ENCODE data around the gene IFFO2. TPM values are rescaled to one million over a fixed set of nuclear protein-coding genes. Genes with fewer than 3 reads are reported as not detected.

Gene IFFO2
- total RNA-seq, 1 donor from 2014 or later, result 34.6 TPM

- Histone ChIP-seq H3K27me3 (no peaks in the 10 kb centered on the region), H3K27ac (peak overlapping the region; percentile 98), H3K4me1 (peaks cover 66% of the 10 kb centered on the region), H3K36me3 (peaks cover 0 to 9% of the 10 kb centered on the region in 2 donors), H3K4me3 (peak overlapping the region in 1 of 2 donors; percentile 6), H3K9me3 (no peaks in the 10 kb centered on the region)
- TF ChIP-seq POLR2A (IDR thresholded peaks at IDR 0.05) (no peak), POLR2AphosphoS5 (IDR thresholded peaks at IDR 0.05; ENCODE audit: insufficient read depth in 1 of 2, low read depth in 1 of 2) (no peak), CTCF (IDR thresholded peaks at IDR 0.05) (no peak)
- intact Hi-C loops (cut with DNase I), result loop anchor here (5.0 kb wide), 1 partner anchor 34 kb away; the partner anchor contains the start of gene IFFO2
- DNase-seq (ENCODE audit: extremely low spot score in 2 of 2), result no peak
These were observed 33.4 kb downstream of the IFFO2 start for GRCh38 chr1:18922848-18923755.

- H3K27me3 ChIP-seq, result no peaks in the 10 kb centered on the region
- intact Hi-C loops (cut with DNase I), result loop anchor here (5.0 kb wide), 1 partner anchor 35 kb away; the partner anchor contains the start of gene IFFO2
These were observed 34.2 kb downstream of the IFFO2 start for GRCh38 chr1:18922319-18922726.

DNA sequence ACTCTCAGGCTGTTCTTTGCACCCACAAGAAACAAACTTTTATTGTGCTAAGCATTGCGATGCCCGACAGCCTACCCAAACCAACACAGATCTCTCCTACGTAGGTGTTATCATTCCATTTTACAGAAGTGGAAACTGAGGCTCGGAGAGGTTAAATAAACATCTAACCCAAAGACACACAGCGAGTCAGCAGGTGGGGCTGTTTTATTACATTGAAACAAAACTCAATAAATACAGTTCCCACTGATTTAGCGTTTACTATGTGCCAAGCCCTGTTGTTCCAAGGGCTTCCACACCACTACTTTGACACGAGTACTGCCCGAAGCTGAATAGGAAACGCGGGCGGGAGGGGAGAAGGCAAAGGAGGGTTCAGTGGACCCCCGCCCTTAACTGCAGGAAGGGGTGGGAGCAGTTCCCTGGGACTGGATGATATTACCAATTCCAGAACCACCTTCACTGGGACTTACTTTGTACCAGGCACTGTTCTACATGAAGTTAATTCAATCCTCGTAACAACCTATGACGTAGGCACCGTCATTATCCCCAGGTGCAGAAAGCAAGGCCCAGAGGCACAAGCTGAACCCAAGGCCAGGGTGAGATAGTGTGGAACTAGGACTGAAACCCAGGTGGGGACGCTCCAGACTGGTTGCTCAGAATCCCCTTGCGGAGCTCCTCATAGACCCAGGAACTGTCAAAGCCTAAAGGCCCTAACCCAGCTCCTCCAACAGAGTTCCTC is 34.8 kb downstream of the IFFO2 start:
- no peak for TF ChIP-seq POLR2A (IDR thresholded peaks at IDR 0.05)
- peaks cover 52% of the 10 kb centered on the region for H3K4me1 ChIP-seq
- H3K4me3 ChIP-seq, result no peak overlapping the region
- H3K9me3 ChIP-seq, result no peaks in the 10 kb centered on the region
- H3K36me3 ChIP-seq, result peaks cover 0 to 16% of the 10 kb centered on the region in 2 donors
- H3K27ac ChIP-seq, result peak overlapping the region; percentile 98
- DNase-seq (ENCODE audit: extremely low spot score in 2 of 2), result no peak
- intact Hi-C loops (cut with DNase I), result loop anchor here (5.0 kb wide), 1 partner anchor 36 kb away; the partner anchor contains the start of gene IFFO2
- H3K27me3 ChIP-seq, result no peaks in the 10 kb centered on the region

More at GRCh38 chr1:18922319-18922726, 34.2 kb downstream of the IFFO2 start:
- DNase-seq (ENCODE audit: extremely low spot score in 2 of 2), result peak in 1 of 2 donors; percentile 96
- H3K36me3 ChIP-seq, result peaks cover 0 to 10% of the 10 kb centered on the region in 2 donors
- peaks cover 58% of the 10 kb centered on the region for H3K4me1 ChIP-seq
- H3K9me3 ChIP-seq, result no peaks in the 10 kb centered on the region
- H3K4me3 ChIP-seq, result peak overlapping the region in 1 of 2 donors; percentile 6
- H3K27ac ChIP-seq, result peak overlapping the region; percentile 98
- peak in 1 of 3 experiments; percentile 34 for TF ChIP-seq CTCF (IDR thresholded peaks at IDR 0.05)
- TF ChIP-seq POLR2A (IDR thresholded peaks at IDR 0.05), result peak in 1 of 2 donors; percentile 46
- TF ChIP-seq POLR2AphosphoS5 (IDR thresholded peaks at IDR 0.05; ENCODE audit: insufficient read depth in 1 of 2, low read depth in 1 of 2), result peak; percentile 85 to 88

DNA sequence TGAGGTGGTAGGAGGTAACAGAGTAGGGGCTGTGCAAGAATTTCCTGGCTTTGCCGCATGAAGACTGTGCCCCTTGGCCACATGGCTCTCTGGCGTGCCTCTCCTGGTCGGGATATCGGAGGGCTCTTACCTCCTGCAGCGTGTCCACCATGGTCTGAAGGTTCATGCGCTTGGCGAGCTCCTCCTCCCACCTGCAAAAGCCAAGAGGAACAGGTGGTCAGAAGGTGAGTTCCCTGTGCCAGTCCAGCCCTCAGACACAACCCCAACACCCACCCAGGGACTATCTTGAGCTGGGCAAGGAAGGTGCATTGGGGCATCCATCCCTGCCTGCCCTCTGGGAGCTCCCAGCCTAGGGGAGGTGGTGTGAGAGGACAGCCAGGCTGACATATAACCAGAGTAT is 35.5 kb downstream of the IFFO2 start:
- intact Hi-C loops (cut with DNase I), result loop anchor here (5.0 kb wide), 1 partner anchor 36 kb away; the partner anchor contains the start of gene IFFO2
- DNase-seq (ENCODE audit: extremely low spot score in 2 of 2), result no peak

More for the DNA sequence above, 35.5 kb downstream of the IFFO2 start:
- Histone ChIP-seq H3K27ac (peak overlapping the region; percentile 98), H3K27me3 (no peaks in the 10 kb centered on the region), H3K36me3 (peaks cover 0 to 24% of the 10 kb centered on the region in 2 donors), H3K9me3 (no peaks in the 10 kb centered on the region), H3K4me3 (no peak overlapping the region), H3K4me1 (peaks cover 45% of the 10 kb centered on the region)
- no peak for TF ChIP-seq CTCF (IDR thresholded peaks at IDR 0.05)
- no peak for TF ChIP-seq POLR2AphosphoS5 (IDR thresholded peaks at IDR 0.05; ENCODE audit: insufficient read depth in 1 of 2, low read depth in 1 of 2)
- TF ChIP-seq POLR2A (IDR thresholded peaks at IDR 0.05), result no peak
